ENCODE results near the gene SLC12A1.

The SLC12A1 gene

DNA sequence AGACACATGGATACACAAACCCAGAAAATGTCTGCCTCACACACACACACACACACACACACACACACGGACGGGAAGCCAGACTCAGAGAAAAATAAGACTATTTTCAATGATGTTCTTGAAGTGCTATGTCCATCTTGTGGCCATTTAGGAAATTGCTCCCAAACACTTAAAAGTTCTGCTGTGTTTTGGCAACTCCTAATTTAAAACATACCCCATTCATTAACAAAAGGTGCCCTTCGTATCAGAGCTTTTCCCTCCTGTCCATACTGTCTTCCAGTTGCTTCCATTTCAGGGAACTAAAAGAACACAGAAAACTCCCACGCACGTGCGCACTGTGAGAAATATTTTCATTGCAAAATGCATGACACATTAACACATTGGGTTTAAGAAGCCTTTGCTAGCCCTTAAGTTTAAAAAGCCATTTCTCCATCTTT is 44.6 kb downstream of the SLC12A1 start:
- peak; percentile 59 for DNase-seq (ENCODE audit: low spot score)
- TF ChIP-seq, protein P1, sequence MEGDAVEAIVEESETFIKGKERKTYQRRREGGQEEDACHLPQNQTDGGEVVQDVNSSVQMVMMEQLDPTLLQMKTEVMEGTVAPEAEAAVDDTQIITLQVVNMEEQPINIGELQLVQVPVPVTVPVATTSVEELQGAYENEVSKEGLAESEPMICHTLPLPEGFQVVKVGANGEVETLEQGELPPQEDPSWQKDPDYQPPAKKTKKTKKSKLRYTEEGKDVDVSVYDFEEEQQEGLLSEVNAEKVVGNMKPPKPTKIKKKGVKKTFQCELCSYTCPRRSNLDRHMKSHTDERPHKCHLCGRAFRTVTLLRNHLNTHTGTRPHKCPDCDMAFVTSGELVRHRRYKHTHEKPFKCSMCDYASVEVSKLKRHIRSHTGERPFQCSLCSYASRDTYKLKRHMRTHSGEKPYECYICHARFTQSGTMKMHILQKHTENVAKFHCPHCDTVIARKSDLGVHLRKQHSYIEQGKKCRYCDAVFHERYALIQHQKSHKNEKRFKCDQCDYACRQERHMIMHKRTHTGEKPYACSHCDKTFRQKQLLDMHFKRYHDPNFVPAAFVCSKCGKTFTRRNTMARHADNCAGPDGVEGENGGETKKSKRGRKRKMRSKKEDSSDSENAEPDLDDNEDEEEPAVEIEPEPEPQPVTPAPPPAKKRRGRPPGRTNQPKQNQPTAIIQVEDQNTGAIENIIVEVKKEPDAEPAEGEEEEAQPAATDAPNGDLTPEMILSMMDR (IDR thresholded peaks at IDR 0.05; ENCODE audit: borderline replicate concordance, control extremely low read depth, extremely low read depth, insufficient read depth, missing control alignments) = peak; percentile 15
- in situ Hi-C loops (cut with MboI; ENCODE audit: low sequenced_read_pairs, unreplicated experiment) = no loop called here

DNA sequence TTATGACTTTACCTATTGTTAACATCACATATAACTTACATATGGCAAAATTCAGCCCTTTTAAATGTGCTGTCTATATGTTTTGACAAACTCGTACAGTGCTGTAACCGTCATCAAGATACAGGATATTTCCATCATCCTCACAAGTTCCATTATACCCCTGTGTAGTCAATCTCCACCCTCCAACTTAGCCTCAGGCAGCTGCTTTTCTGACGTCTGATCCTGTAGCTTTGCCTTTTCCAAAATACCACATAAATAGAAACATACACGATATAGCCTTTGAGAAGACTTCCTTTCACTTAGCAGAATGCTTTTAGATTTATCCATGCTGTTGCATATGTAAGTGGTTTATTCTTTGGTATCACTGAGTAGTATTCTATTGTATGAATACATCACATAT is 47.1 kb downstream of the SLC12A1 start:
- DNase-seq (ENCODE audit: low spot score) = no peak
- TF ChIP-seq, protein P1 (IDR thresholded peaks at IDR 0.05; ENCODE audit: borderline replicate concordance, control extremely low read depth, extremely low read depth, insufficient read depth, missing control alignments) = no peak
- in situ Hi-C loops (cut with MboI; ENCODE audit: low sequenced_read_pairs, unreplicated experiment) = no loop called here

DNA sequence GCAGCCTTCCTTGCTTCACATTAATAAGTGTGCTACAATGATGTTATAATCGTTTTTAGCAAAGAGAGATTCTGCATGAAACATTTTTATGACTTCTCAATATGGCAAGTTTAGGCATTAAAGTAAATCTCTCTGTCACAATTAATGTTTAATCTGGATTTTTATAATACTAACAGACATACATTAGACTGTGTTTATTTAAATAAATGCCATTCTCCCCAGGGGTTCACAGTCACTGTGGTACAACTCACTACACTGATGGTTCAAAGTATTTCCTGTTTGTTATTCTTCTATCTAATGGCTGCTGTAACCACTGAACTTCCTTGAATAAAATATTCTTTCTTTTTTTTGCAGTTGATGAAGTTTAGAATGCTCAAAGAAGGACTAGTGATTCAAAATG is 59.0 kb downstream of the SLC12A1 start:
- TF ChIP-seq, protein P1 (IDR thresholded peaks at IDR 0.05; ENCODE audit: borderline replicate concordance, control extremely low read depth, extremely low read depth, insufficient read depth, missing control alignments) = no peak
- DNase-seq (ENCODE audit: low spot score) = no peak
- in situ Hi-C loops (cut with MboI; ENCODE audit: low sequenced_read_pairs, unreplicated experiment) = no loop called here

DNA sequence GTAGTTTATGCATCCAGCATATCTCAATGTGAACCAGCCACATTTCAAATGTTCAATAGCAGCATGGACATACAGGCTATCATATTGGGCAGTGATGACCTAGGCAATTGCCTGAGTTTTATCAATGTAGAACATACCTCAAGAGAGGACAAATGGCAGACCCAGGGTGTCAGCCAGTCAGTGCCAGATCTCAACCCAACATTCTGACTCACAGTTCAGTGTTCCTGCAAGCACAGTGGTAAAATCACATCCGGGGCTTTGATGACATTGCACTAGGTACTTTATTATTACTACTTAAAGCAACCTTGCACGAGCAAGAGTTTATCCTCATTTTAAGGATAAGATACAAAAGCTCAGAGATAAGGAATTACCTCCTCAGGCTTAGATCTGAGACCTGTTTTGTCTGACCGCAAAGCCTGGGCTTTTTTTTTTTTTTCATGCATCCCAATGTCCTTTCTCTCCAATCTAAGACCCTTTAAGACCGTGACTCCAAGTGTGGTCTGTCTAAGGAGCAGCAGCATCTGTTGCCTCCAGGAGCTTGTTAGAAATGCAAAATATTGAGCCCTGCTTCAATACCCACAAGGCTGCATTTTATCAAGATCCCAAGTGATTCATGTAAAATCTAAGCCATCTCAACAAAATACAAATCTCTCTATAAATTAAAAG is 60.1 kb downstream of the SLC12A1 start:
- no peak for DNase-seq (ENCODE audit: low spot score)
- in situ Hi-C loops (cut with MboI; ENCODE audit: low sequenced_read_pairs, unreplicated experiment) = no loop called here
- TF ChIP-seq, protein P1 (IDR thresholded peaks at IDR 0.05; ENCODE audit: borderline replicate concordance, control extremely low read depth, extremely low read depth, insufficient read depth, missing control alignments) = no peak

DNA sequence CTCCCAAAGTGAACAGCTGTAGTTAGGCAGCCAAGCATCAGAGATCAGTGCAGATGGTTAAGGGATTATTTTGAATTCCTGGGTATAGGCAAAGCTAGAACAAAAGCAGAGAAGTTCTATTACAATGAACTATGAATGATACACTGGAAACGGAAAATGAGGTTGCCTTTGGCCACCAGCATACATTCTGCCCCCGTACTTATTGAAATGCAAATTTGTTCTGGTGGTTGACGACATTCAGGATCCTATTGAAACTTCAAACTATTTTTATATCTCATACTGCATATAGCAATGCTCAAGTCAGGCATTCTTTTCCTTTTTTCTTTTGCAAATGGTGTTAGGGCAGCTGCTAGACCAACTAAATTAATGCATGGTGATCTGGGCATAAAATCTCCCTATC is 61.7 kb downstream of the SLC12A1 start:
- in situ Hi-C loops (cut with MboI; ENCODE audit: low sequenced_read_pairs, unreplicated experiment) = no loop called here

DNA sequence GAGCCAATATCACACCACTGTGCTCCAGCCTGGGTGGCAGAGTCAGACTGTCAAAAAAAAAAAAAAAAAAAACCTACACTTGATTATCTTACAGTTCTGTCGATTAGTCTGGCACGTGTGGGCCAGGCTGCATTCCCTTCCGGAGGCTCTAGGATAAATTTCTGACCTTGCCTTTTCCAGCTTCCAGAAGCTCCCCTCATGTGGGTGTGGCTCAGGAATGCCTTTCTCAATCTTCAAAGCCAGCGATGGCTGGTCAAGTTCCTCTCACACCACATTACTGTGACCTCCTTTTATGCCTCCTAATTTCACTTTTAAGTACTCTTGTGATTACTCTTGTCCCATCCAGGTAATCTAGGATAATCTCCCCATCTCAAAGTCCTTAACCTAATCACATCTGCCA is 66.9 kb downstream of the SLC12A1 start:
- TF ChIP-seq, protein P1 (IDR thresholded peaks at IDR 0.05; ENCODE audit: borderline replicate concordance, control extremely low read depth, extremely low read depth, insufficient read depth, missing control alignments) = no peak
- DNase-seq (ENCODE audit: low spot score) = no peak
- in situ Hi-C loops (cut with MboI; ENCODE audit: low sequenced_read_pairs, unreplicated experiment) = no loop called here

More for the DNA sequence above, 61.7 kb downstream of the SLC12A1 start:
- TF ChIP-seq, protein P1 (IDR thresholded peaks at IDR 0.05; ENCODE audit: borderline replicate concordance, control extremely low read depth, extremely low read depth, insufficient read depth, missing control alignments) = no peak
- no peak for DNase-seq (ENCODE audit: low spot score)

All from GM13976 (cell line).